ENCODE results near the gene SLC39A1.

DNA sequence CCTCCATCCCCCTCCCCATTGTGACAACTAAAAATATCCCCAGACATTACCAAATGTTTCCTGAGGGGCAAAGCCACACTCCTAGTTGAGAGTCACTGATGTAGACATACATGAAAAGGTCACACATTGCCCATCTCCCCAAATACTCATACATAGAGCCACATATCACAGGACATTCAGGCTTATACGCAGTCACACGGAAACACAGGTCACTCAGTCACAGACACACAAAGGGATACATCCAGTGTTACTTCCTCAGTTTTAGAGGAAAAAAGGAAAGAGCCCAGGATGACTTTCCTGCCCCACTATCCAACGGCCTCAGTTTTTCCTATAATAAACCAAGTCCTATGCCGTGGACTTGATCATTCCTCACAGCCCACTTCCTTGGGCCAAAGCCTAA lies 1.9 kb downstream of the SLC39A1 start:
- TF ChIP-seq, protein P1, sequence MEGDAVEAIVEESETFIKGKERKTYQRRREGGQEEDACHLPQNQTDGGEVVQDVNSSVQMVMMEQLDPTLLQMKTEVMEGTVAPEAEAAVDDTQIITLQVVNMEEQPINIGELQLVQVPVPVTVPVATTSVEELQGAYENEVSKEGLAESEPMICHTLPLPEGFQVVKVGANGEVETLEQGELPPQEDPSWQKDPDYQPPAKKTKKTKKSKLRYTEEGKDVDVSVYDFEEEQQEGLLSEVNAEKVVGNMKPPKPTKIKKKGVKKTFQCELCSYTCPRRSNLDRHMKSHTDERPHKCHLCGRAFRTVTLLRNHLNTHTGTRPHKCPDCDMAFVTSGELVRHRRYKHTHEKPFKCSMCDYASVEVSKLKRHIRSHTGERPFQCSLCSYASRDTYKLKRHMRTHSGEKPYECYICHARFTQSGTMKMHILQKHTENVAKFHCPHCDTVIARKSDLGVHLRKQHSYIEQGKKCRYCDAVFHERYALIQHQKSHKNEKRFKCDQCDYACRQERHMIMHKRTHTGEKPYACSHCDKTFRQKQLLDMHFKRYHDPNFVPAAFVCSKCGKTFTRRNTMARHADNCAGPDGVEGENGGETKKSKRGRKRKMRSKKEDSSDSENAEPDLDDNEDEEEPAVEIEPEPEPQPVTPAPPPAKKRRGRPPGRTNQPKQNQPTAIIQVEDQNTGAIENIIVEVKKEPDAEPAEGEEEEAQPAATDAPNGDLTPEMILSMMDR (IDR thresholded peaks at IDR 0.05) = no peak
- no peak for TF ChIP-seq POLR2A (IDR thresholded peaks at IDR 0.05)

All from testis (tissue), 2 donors.